HEK293T (cell line): ENCODE data around the gene GABARAP.

Experiments used
- BHLHE40 ChIP-seq: fragments of 450-650 bp; IDR thresholded peaks from 2 replicates; pipeline ENCODE4 v1.6.1; 2016; ENCODE audit warnings: mild to moderate bottlenecking, moderate library complexity, borderline replicate concordance
- ELF4 ChIP-seq: fragments of 450-650 bp; IDR thresholded peaks from 2 replicates; pipeline ENCODE4 v1.6.1; 2017; ENCODE audit warnings: antibody characterized with exemption
- LEF1 ChIP-seq: fragments of 450-650 bp; IDR thresholded peaks from 2 replicates; pipeline ENCODE4 v1.6.1; 2017; ENCODE audit warnings: mild to moderate bottlenecking, borderline replicate concordance

GRCh38 chr17:7260651-7261378 lies 18.6 kb upstream of the GABARAP start:
- TF ChIP-seq BHLHE40 (no peak), LEF1 (no peak), ELF4 (no peak)
